WTC11 (cell line): ENCODE results near the gene TRAP1. TPM values are rescaled to one million over a fixed set of nuclear protein-coding genes. Genes with fewer than 3 reads are reported as not detected.

ENCODE experiments used
- ATAC-seq: fragments of 200-7000 bp; cut with Tn5 transposase; 2 replicates; pipeline ENCODE4 v1.10.0; 2021; ENCODE audit warnings: mild to moderate bottlenecking, moderate library complexity
- CTCF ChIA-PET: fragments of 300-600 bp; sonication (Branson Sonifier 250); formaldehyde crosslinking; loops from one replicate; lab custom pipeline; 2021; ENCODE audit warnings: antibody characterized with exemption; lab: Charles Lee
- POLR2A ChIA-PET: fragments of 350-600 bp; sonication (Branson Sonifier 250); formaldehyde crosslinking; loops from one replicate; lab custom pipeline; 2021; ENCODE audit warnings: antibody characterized with exemption; lab: Charles Lee
- DNase-seq: peaks from one replicate; pipeline ENCODE4 v3.0.0; 2021; ENCODE audit warnings: low spot score
- H3K27ac Mint-ChIP-seq: 2 replicates; pipeline ENCODE4 v1.8.0; 2021; ENCODE audit warnings: mixed read lengths
- H3K27me3 Mint-ChIP-seq: 2 replicates; pipeline ENCODE4 v1.8.0; 2021; ENCODE audit warnings: low read depth, mild to moderate bottlenecking, moderate library complexity, mixed read lengths
- H3K36me3 Mint-ChIP-seq: 2 replicates; pipeline ENCODE4 v1.8.0; 2021; ENCODE audit warnings: mixed read lengths
- H3K4me1 Mint-ChIP-seq: 2 replicates; pipeline ENCODE4 v1.8.0; 2022; ENCODE audit warnings: mixed read lengths
- H3K4me3 Mint-ChIP-seq: 2 replicates; pipeline ENCODE4 v1.8.0; 2021; ENCODE audit warnings: mild to moderate bottlenecking, moderate library complexity, mixed read lengths
- H3K9me3 Mint-ChIP-seq: 2 replicates; pipeline ENCODE4 v1.8.0; 2021; ENCODE audit warnings: mixed read lengths
- CBFB ChIP-seq: sonication (generic); formaldehyde crosslinking; IDR thresholded peaks from 2 replicates; pipeline ENCODE4 v1.8.1; 2022; ENCODE audit warnings: mild to moderate bottlenecking, low read depth, missing genetic modification reagents
- ESRRA ChIP-seq: sonication (generic); formaldehyde crosslinking; IDR thresholded peaks from 2 replicates; pipeline ENCODE4 v1.8.1; 2022; ENCODE audit warnings: mild to moderate bottlenecking, missing genetic modification reagents, borderline replicate concordance
- FOXK1 ChIP-seq: sonication (generic); formaldehyde crosslinking; IDR thresholded peaks from 2 replicates; pipeline ENCODE4 v1.8.0; 2022; ENCODE audit warnings: mild to moderate bottlenecking, moderate library complexity, missing genetic modification reagents
- GABPB1 ChIP-seq: sonication (generic); formaldehyde crosslinking; IDR thresholded peaks from 2 replicates; pipeline ENCODE4 v1.8.1; 2023; ENCODE audit warnings: mild to moderate bottlenecking, missing genetic modification reagents
- GTF2I ChIP-seq: fragments of 250-450 bp; sonication (Bioruptor Pico); conservative IDR thresholded peaks from 2 replicates; pipeline ENCODE4 v1.4.0; 2021; ENCODE audit warnings: mild to moderate bottlenecking
- HMGA2 ChIP-seq: fragments of 250-450 bp; sonication (Bioruptor Pico); IDR thresholded peaks from 2 replicates; pipeline ENCODE4 v1.4.0; 2021; ENCODE audit warnings: mild to moderate bottlenecking, moderate library complexity
- JAZF1 ChIP-seq: fragments of 250-450 bp; sonication (Bioruptor Pico); IDR thresholded peaks from 2 replicates; pipeline ENCODE4 v1.9.0; 2021; ENCODE audit warnings: moderate library complexity, mild to moderate bottlenecking, inconsistent platforms
- KAT7 ChIP-seq: sonication (generic); formaldehyde crosslinking; IDR thresholded peaks from 2 replicates; pipeline ENCODE4 v1.8.1; 2023; ENCODE audit warnings: missing genetic modification reagents, mild to moderate bottlenecking, borderline replicate concordance
- NFATC4 ChIP-seq: fragments of 250-450 bp; sonication (Bioruptor Pico); IDR thresholded peaks from 2 replicates; pipeline ENCODE4 v1.9.0; 2021; ENCODE audit warnings: mild to moderate bottlenecking
- OVOL2 ChIP-seq: fragments of 250-450 bp; sonication (Bioruptor Pico); IDR thresholded peaks from 2 replicates; pipeline ENCODE4 v1.9.0; 2021; ENCODE audit warnings: mild to moderate bottlenecking, borderline replicate concordance
- RELA ChIP-seq: sonication (generic); formaldehyde crosslinking; IDR thresholded peaks from 2 replicates; pipeline ENCODE4 v1.8.1; 2022; ENCODE audit warnings: missing genetic modification reagents, mild to moderate bottlenecking, borderline replicate concordance
- SOX15 ChIP-seq: fragments of 250-450 bp; sonication (Bioruptor Pico); IDR thresholded peaks from 2 replicates; pipeline ENCODE4 v1.9.0; 2021; ENCODE audit warnings: mild to moderate bottlenecking
- ZBTB21 ChIP-seq: sonication (generic); formaldehyde crosslinking; IDR thresholded peaks from 2 replicates; pipeline ENCODE4 v1.8.1; 2023; ENCODE audit warnings: mild to moderate bottlenecking, missing genetic modification reagents, borderline replicate concordance
- ZNF121 ChIP-seq: sonication (generic); formaldehyde crosslinking; IDR thresholded peaks from 2 replicates; pipeline ENCODE4 v1.8.0; 2023; ENCODE audit warnings: missing genetic modification reagents
- ZNF263 ChIP-seq: sonication (generic); formaldehyde crosslinking; IDR thresholded peaks from 2 replicates; pipeline ENCODE4 v1.8.1; 2022; ENCODE audit warnings: low read depth, mild to moderate bottlenecking, moderate library complexity, missing genetic modification reagents
- ZNF317 ChIP-seq: sonication (generic); formaldehyde crosslinking; IDR thresholded peaks from 2 replicates; pipeline ENCODE4 v1.8.1; 2023; ENCODE audit warnings: low read depth, mild to moderate bottlenecking, moderate library complexity, missing genetic modification reagents, borderline replicate concordance
- ZNF416 ChIP-seq: fragments of 250-450 bp; sonication (Bioruptor Pico); IDR thresholded peaks from 2 replicates; pipeline ENCODE4 v1.9.0; 2021; ENCODE audit warnings: mild to moderate bottlenecking, inconsistent platforms
- total RNA-seq: library from RNA; stranded (reverse); gene quantifications from 3 replicates; pipeline ENCODE4 v1.2.3, GENCODE V29; 2021
- TF ChIP-seq, protein P1 (sequence below): sonication (generic); formaldehyde crosslinking; IDR thresholded peaks from 2 replicates; pipeline ENCODE4 v1.8.1; 2023; ENCODE audit warnings: mild to moderate bottlenecking, missing genetic modification reagents
- TF ChIP-seq, protein P2 (sequence below): fragments of 250-450 bp; sonication (Bioruptor Pico); conservative IDR thresholded peaks from 2 replicates; pipeline ENCODE4 v1.9.0; 2021; ENCODE audit warnings: mild to moderate bottlenecking
- TF ChIP-seq, protein P3 (sequence below): sonication (generic); formaldehyde crosslinking; IDR thresholded peaks from 2 replicates; pipeline ENCODE4 v1.8.0; 2022; ENCODE audit warnings: mild to moderate bottlenecking, missing genetic modification reagents
- TF ChIP-seq, protein P4 (sequence below): sonication (generic); formaldehyde crosslinking; IDR thresholded peaks from 2 replicates; pipeline ENCODE4 v1.8.1; 2023; ENCODE audit warnings: mild to moderate bottlenecking, missing genetic modification reagents, moderate library complexity
- TF ChIP-seq, protein P5 (sequence below): sonication (generic); formaldehyde crosslinking; IDR thresholded peaks from 2 replicates; pipeline ENCODE4 v1.8.0; 2022; ENCODE audit warnings: missing genetic modification reagents
- TF ChIP-seq, protein P6 (sequence below): fragments of 250-450 bp; sonication (Bioruptor Pico); IDR thresholded peaks from 2 replicates; pipeline ENCODE4 v1.9.0; 2021; ENCODE audit warnings: mild to moderate bottlenecking
- TF ChIP-seq, protein P7 (sequence below): fragments of 200-600 bp; IDR thresholded peaks from 2 replicates; pipeline ENCODE4 v1.8.0; 2022; ENCODE audit warnings: antibody characterized with exemption
- TF ChIP-seq, protein P8 (sequence below): sonication (generic); formaldehyde crosslinking; IDR thresholded peaks from 2 replicates; pipeline ENCODE4 v1.8.1; 2023; ENCODE audit warnings: mild to moderate bottlenecking, missing genetic modification reagents, moderate library complexity
- TF ChIP-seq, protein P9 (sequence below): sonication (generic); formaldehyde crosslinking; IDR thresholded peaks from 2 replicates; pipeline ENCODE4 v1.8.0; 2022; ENCODE audit warnings: mild to moderate bottlenecking, missing genetic modification reagents

Gene TRAP1
- total RNA-seq, 1 experiment from 2014 or later = 285 TPM

DNA sequence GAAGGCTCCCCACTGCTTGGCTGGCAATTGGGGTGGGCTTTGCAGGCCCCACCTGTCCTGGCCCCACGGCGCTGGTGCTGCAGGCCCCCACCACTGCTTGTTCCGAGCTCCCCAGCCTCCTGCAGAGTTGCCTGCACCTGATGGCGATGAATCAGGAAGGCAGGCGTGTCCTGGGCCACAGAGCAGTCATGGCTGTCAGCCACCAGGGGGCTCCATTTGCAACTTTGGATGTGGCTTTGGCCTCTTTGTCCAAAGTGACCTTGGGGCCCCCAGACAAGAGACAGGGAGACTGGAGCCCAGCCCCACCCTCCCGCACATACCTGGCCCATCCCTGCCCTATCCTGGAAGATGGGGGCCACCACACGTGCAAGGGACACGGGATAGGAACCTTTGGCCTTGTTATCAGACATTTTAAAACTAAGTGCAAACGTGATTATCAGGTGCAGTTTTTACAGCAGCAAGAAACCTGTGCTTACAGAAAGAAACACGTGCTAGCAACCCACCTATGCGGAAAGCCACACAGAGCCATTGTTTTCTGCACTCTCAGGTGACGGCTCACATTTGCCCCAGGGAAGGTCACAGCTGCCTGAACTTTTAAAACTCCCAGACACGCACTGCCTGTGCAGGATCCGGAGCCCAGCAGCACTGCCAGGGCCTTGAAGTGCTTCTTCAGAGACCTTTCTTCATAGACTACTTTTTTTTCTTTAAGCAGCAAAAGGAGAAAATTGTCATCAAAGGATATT is 62.9 kb downstream of the TRAP1 start, which contains the start of gene DNASE1:
Gene DNASE1 (plus strand): TSS at position 443 of the 743 bp plus-strand sequence. CDS start 683 bp downstream, outside the sequence.
- Mint-ChIP-seq H3K9me3 (no peaks in the 10 kb centered on the region), H3K4me1 (peaks cover 33% of the 10 kb centered on the region), H3K27me3 (no peaks in the 10 kb centered on the region), H3K27ac (peak within 1 kb of the TSS; percentile 87), H3K36me3 (peaks cover 46% of the 10 kb centered on the region), H3K4me3 (no peak within 1 kb of the TSS)
- POLR2A ChIA-PET = no interaction called here
- ATAC-seq (peak; percentile 68), DNase-seq (peak; percentile 81)
- CTCF ChIA-PET = interaction anchor here (0.6 to 1.9 kb wide), 23 partner anchors 9 to 727 kb away, joined by 3 to 10 read pairs (median 4); no protein-coding TSS in a partner anchor
- TF ChIP-seq, protein P1, sequence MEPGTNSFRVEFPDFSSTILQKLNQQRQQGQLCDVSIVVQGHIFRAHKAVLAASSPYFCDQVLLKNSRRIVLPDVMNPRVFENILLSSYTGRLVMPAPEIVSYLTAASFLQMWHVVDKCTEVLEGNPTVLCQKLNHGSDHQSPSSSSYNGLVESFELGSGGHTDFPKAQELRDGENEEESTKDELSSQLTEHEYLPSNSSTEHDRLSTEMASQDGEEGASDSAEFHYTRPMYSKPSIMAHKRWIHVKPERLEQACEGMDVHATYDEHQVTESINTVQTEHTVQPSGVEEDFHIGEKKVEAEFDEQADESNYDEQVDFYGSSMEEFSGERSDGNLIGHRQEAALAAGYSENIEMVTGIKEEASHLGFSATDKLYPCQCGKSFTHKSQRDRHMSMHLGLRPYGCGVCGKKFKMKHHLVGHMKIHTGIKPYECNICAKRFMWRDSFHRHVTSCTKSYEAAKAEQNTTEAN (CRISPR knock-in tag) = no peak
- TF ChIP-seq, protein P2, sequence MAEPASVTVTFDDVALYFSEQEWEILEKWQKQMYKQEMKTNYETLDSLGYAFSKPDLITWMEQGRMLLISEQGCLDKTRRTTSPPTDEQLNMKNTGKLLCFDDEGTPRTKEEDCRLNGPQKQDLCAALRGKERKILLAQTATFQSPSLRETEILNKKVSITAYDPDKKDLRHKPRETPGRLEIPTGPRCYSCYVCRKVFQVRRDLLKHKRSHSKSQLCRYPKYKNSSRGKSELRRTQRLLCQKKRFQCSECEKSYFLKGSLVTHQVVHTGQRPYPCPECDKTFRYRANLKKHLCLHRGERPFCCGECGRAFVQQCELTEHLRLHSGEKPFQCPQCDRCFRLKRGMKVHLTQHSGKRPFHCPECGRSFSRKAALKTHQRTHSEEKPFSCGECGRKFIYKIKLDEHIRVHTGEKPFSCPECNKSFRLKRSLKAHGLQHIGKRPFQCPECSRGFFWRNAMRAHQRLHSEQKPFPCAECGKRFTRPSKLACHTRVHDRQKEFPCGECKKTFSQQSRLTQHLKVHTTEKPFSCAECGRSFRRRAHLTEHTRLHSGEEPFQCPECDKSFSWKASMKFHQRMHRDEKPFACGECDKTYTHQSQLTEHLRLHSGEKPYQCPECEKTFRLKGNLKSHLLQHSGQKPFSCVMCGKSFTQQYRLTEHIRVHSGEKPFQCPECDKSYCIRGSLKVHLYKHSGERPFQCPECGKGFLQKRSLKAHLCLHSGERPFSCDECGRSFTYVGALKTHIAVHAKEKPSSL (CRISPR knock-in tag) = no peak
- TF ChIP-seq KAT7 (CRISPR knock-in tag) (peak; percentile 46; the same call in 1 of the 2 replicates), JAZF1 (CRISPR knock-in tag) (no peak), OVOL2 (CRISPR knock-in tag) (no peak), GTF2I (CRISPR knock-in tag) (no peak), RELA (CRISPR knock-in tag) (no peak; the same call in 1 of the 2 replicates), HMGA2 (no peak), GABPB1 (0 out of 2 replicates have a peak, but pooled peaks have one; percentile 25), ESRRA (CRISPR knock-in tag) (peak; percentile 92; the same call in 1 of the 2 replicates), ZBTB21 (CRISPR knock-in tag) (no peak), CBFB (no peak), NFATC4 (CRISPR knock-in tag) (no peak), ZNF416 (CRISPR knock-in tag) (no peak), FOXK1 (CRISPR knock-in tag) (peak; percentile 24; the same call in 1 of the 2 replicates), ZNF317 (no peak), SOX15 (CRISPR knock-in tag) (no peak), ZNF121 (CRISPR knock-in tag) (0 out of 2 replicates have a peak, but pooled peaks have one; percentile 4), ZNF263 (CRISPR knock-in tag) (no peak)
- TF ChIP-seq, protein P3, sequence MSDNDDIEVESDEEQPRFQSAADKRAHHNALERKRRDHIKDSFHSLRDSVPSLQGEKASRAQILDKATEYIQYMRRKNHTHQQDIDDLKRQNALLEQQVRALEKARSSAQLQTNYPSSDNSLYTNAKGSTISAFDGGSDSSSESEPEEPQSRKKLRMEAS (CRISPR knock-in tag) = no peak
- TF ChIP-seq, protein P4, sequence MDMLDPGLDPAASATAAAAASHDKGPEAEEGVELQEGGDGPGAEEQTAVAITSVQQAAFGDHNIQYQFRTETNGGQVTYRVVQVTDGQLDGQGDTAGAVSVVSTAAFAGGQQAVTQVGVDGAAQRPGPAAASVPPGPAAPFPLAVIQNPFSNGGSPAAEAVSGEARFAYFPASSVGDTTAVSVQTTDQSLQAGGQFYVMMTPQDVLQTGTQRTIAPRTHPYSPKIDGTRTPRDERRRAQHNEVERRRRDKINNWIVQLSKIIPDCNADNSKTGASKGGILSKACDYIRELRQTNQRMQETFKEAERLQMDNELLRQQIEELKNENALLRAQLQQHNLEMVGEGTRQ = no peak
- TF ChIP-seq, protein P5, sequence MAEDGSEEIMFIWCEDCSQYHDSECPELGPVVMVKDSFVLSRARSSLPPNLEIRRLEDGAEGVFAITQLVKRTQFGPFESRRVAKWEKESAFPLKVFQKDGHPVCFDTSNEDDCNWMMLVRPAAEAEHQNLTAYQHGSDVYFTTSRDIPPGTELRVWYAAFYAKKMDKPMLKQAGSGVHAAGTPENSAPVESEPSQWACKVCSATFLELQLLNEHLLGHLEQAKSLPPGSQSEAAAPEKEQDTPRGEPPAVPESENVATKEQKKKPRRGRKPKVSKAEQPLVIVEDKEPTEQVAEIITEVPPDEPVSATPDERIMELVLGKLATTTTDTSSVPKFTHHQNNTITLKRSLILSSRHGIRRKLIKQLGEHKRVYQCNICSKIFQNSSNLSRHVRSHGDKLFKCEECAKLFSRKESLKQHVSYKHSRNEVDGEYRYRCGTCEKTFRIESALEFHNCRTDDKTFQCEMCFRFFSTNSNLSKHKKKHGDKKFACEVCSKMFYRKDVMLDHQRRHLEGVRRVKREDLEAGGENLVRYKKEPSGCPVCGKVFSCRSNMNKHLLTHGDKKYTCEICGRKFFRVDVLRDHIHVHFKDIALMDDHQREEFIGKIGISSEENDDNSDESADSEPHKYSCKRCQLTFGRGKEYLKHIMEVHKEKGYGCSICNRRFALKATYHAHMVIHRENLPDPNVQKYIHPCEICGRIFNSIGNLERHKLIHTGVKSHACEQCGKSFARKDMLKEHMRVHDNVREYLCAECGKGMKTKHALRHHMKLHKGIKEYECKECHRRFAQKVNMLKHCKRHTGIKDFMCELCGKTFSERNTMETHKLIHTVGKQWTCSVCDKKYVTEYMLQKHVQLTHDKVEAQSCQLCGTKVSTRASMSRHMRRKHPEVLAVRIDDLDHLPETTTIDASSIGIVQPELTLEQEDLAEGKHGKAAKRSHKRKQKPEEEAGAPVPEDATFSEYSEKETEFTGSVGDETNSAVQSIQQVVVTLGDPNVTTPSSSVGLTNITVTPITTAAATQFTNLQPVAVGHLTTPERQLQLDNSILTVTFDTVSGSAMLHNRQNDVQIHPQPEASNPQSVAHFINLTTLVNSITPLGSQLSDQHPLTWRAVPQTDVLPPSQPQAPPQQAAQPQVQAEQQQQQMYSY (CRISPR knock-in tag) = no peak
- TF ChIP-seq, protein P6, sequence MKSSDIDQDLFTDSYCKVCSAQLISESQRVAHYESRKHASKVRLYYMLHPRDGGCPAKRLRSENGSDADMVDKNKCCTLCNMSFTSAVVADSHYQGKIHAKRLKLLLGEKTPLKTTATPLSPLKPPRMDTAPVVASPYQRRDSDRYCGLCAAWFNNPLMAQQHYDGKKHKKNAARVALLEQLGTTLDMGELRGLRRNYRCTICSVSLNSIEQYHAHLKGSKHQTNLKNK (CRISPR knock-in tag) = no peak
- TF ChIP-seq, protein P7, sequence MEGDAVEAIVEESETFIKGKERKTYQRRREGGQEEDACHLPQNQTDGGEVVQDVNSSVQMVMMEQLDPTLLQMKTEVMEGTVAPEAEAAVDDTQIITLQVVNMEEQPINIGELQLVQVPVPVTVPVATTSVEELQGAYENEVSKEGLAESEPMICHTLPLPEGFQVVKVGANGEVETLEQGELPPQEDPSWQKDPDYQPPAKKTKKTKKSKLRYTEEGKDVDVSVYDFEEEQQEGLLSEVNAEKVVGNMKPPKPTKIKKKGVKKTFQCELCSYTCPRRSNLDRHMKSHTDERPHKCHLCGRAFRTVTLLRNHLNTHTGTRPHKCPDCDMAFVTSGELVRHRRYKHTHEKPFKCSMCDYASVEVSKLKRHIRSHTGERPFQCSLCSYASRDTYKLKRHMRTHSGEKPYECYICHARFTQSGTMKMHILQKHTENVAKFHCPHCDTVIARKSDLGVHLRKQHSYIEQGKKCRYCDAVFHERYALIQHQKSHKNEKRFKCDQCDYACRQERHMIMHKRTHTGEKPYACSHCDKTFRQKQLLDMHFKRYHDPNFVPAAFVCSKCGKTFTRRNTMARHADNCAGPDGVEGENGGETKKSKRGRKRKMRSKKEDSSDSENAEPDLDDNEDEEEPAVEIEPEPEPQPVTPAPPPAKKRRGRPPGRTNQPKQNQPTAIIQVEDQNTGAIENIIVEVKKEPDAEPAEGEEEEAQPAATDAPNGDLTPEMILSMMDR = peak; percentile 84
- TF ChIP-seq, protein P8, sequence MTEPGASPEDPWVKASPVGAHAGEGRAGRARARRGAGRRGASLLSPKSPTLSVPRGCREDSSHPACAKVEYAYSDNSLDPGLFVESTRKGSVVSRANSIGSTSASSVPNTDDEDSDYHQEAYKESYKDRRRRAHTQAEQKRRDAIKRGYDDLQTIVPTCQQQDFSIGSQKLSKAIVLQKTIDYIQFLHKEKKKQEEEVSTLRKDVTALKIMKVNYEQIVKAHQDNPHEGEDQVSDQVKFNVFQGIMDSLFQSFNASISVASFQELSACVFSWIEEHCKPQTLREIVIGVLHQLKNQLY (CRISPR knock-in tag) = no peak
- TF ChIP-seq, protein P9, sequence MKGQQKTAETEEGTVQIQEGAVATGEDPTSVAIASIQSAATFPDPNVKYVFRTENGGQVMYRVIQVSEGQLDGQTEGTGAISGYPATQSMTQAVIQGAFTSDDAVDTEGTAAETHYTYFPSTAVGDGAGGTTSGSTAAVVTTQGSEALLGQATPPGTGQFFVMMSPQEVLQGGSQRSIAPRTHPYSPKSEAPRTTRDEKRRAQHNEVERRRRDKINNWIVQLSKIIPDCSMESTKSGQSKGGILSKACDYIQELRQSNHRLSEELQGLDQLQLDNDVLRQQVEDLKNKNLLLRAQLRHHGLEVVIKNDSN = no peak
